HG03521 (cell line): ENCODE data around the gene TEDC2.
"Not testable (repeated sequence)": the region's sequence is repeated elsewhere in the genome, so short reads cannot be mapped to it uniquely, and the experiment has no call there.

Experiments used
- ATAC-seq: cut with Tn5 transposase; IDR thresholded peaks from one replicate; pipeline ENCODE4 v1.9.1; 2021; ENCODE audit warnings: mild to moderate bottlenecking, moderate library complexity; ENCODE audit not compliant: unreplicated experiment

TEDC2 gene, protein sequence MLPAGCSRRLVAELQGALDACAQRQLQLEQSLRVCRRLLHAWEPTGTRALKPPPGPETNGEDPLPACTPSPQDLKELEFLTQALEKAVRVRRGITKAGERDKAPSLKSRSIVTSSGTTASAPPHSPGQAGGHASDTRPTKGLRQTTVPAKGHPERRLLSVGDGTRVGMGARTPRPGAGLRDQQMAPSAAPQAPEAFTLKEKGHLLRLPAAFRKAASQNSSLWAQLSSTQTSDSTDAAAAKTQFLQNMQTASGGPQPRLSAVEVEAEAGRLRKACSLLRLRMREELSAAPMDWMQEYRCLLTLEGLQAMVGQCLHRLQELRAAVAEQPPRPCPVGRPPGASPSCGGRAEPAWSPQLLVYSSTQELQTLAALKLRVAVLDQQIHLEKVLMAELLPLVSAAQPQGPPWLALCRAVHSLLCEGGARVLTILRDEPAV

GRCh38 chr16:2459647-2460390 is at the start of gene TEDC2:
TEDC2 (plus strand) TSS chr16:2460109; CDS start chr16:2460145, 36 bp downstream.
- peak; percentile 87 for ATAC-seq

DNA sequence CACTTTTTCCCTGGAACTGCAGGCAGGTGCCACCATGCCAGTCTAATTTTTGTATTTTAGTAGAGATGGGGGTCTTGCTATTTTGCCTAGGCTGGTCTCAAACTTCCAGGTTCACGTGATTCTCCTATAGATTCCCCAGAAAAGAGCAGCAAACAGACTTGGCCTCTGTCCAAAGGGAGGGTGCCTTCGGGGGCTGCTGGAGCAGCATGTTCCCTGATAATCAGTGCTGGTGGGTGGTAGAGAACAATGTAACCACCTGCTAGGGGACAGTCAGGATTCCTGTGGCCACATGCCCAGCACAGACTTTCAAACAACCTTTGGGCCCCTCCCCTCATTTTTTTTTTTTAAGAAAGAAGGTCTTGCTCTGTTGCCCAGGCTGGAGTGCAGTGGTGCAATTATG is 44.8 kb upstream of the TEDC2 start:
- ATAC-seq: no peak

DNA sequence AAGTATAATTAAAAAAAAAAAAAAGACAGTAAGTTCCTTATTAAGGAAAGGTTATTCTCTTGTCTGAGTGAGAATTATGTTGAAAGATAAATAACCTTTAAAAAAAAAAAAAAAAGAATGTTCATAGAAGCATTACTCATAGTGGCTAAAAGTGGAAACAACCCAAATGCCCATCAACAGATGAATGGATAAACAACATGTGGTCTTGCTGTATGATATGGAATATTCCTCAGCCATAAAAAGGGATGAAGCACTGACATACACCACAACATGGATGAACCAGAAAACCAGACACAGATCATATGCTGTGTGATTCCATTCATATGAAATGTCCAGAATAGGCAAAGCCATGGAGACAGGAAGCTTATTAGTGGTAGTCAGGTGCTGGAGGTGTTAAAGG is 39.9 kb upstream of the TEDC2 start:
- ATAC-seq: no peak

DNA sequence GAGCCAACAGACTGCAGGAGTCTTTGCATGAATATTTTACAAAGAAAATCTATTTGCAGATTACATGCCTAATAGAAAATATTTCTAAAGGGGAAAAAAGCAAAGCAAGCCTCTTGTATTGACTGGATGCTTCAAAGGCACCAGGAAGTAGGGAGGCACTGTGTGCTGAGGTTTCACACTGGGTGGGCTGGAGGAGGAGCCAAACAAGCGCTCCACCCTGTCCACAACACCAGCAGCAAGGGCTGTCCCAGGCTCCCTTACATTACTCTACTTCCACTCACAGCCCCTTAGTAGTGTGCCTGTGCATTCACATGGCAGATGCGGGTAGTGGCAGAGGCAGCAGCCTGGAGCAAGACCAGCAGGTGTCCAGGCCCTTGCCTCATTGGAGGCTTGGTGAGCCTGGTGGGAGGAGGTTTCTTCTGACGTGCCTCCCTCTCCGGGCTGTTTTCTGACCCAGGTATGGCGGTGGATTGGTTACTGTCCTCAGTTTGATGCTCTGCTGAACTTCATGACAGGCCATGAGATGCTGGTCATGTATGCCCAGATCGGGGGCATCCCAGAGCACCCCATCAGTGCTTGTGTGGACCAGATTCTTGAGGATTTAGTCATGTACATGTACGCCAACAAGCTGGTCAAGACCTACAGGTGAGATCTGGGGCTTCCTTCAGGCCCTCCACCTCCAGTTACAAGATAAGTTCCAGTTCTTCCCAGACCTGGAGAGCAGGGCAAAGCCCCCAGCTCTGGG is 37.6 kb upstream of the TEDC2 start:
- no peak for ATAC-seq

DNA sequence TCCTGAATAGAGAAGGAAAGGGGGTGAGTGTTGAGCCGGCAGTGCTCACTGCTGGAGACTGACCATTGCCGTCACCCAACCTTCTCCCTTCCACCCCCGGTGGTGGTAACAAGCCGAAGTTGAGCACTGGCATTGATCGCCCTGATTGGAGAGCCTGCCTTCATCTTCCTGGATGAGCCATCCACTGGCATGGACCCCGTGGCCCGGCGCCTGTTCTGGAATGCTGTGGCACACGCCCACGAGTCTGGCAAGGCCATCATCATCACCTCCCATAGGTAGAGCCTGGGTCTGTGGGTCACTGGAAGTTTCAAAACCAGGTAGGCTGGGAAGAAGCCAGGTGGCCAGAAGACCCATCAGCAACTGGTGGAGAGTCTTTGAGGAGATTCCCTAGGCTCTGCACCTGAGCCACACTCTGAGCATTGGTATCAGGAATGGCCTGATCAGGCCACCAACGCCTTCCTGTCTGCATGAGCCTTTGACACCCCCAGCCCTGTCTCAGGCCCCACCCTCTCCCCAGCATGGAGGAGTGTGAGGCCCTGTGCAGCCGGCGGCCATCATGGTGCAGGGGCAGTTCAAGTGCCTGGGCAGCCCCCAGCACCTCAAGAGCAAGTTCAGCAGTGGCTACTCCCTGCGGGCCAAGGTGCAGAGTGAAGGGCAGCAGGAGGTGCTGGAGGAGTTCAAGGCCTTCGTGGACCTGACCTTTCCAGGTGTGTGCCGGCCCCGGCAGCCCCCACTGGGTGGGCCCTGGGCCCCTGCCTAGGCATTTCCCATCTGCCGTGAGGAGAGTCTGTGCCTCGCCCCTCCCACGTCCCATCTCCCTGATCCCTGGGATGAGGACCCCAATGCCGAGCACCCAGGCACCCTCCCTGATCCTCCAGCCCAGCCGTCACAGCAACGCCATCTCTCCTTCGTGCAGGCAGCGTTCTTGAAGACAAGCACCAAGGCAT is 35.6 kb upstream of the TEDC2 start:
- no peak for ATAC-seq

DNA sequence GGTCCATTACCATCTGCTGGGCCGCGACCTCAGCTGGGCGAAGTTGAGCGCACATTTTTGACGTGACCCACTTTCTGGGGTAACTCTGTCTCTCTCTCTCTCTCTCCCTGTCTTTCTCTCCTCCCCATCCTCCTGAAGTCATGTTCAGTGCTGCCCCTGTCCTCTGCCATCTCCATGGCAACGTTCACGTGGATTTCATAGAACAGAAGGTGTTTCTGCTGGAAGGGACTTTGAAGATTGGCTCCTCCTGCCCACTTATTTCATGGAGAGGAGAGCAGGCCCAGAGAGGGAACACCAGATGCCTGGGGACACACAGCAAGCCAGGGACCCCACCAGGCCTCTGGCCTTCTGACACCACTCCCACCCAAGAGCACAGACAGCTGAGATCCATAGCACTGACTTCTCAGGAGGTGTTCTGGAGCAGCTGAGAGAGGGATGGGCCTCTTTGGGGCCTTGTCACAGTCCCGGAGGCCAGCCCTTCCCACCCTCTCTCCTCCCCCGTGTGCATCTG is 34.8 kb upstream of the TEDC2 start:
- no peak for ATAC-seq

- ATAC-seq: no peak
These were observed 34.0 kb upstream of the TEDC2 start for GRCh38 chr16:2425825-2426430.

DNA sequence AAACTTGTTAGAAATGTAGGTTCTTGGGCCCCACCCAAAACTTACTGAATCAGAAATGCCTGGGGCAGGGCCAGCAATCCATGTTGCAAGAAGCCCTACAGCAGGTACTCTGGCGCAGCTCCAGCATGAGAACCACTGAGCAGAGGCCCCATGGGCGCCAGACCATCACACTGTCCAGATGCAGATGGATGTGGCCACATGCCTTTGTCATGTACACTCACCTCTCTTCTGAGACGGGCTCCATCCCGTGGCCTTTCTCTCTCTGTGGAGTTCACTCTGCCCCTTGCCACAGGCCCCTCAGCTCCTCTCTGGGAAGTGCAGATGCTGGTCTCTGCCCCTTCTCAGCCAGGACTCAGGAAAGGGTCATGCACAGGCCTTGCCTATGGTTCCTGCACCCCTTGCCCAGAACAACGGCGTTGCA is 33.0 kb upstream of the TEDC2 start:
- no peak for ATAC-seq

DNA sequence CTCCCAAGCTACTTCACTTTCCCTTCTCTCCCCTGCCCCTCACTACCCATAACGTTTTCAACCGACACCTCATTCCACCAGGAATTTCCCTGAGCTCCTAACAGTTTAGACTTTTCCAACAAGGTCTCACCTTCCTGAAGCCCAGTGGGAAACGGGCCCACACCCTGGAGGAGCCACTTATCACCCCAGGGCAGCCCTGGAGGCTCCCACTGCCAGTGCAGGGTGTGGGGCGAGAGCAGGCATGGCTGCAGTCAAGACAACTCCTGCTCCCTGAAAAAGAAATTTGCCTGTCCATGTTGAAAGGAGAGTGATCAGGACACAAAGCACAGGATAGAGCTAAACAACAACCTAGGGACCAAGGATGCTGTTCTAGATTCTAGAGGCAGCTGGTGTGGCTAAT is 32.4 kb upstream of the TEDC2 start:
- ATAC-seq: no peak

DNA sequence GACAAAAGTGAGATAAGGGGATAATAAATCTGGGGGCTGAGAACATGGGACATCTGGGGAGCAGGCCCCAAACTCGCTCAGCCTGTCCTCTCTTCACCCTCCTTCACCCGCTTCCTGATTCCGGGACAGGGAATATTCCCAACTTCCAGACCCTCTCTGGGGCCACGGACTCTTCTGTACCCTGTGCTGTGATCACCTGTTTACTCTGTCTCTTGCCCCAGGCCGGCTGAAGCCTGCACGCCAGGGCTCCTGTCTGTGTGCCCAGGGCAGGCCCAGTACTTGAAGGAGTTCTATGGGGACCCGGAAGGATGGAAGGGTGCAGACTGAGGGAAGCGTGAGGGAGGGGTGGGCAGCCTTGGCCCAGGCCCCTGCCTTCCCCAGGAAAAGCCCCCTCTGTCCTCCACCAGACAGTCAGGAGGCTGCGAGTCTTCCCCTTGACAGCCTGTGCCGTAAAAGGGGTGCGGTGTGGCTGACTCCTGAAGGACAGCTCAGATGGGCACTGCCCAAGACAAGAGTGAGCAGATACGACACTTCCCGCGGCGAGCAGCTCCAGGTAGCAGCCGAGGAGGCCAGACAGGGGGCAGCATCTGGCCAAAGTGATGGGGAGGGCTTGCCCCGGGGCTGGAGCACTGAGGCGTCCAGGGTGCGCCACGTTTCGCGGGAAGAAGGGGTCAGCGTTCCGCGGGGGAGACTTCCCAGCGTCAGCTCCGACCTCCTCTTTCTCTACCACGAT is 31.7 kb upstream of the TEDC2 start:
- peak; percentile 5 for ATAC-seq

DNA sequence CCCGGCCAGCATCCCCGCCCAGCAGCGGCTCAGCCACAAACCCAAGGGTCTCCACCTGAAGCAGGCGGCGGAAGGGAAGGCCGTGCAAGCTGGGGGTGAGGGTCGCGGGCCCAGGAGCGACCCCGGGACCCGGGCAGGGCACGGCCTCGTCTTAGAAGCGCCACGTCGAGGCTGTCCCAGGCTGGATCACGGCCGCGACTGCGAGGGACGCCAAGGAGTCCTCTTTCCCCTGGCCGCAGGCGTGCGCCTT is 31.2 kb upstream of the TEDC2 start:
- no peak for ATAC-seq

- ATAC-seq: peak; percentile 82
These were observed 30.7 kb upstream of the TEDC2 start, which contains the start of gene CCNF for GRCh38 chr16:2429034-2429770. CCNF (plus strand) TSS chr16:2429447; CDS start chr16:2429482, 35 bp downstream.

DNA sequence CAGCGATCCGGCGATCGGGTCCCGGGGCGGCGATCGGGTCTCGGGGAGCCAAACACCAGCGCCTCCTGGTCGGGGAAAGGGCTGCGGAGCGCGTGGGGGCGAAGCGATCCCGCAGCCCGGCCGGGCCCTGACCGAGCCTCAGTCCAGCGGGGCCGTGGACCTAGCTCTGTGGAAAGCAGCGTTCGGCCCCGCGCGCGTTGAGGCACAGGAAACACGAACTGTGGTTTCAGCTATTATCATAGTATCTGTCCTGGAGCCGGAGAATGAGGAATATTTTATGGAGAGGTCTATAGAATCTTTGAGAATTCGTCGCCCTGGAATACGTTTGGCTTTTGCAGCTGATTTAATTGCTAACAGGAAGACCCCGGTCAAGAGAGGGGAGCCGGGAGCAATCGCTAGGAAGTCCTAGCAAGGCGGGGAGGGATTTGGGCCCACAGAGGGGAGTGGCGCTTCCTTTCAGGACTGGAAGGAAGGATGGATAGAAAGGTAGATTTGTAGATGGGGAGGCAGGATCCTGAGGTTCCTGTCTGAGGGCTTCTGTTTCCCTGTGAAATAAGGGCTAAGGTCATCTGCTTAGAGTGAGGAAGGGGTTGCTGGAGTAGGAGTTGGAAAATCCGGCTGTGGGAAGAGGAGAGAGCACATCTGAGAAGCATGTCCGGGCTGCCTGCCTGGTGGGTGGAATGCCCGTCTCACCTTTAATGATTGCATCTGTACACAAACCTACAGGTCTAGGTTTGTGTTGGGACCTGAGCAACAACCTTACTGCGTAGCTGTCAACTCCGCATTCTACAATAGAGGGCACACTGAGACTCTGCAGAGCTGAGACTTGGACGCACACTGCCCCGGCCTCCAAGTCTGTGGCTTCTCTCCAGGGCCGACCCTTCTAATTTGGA is 29.9 kb upstream of the TEDC2 start:
- ATAC-seq: peak; percentile 19

DNA sequence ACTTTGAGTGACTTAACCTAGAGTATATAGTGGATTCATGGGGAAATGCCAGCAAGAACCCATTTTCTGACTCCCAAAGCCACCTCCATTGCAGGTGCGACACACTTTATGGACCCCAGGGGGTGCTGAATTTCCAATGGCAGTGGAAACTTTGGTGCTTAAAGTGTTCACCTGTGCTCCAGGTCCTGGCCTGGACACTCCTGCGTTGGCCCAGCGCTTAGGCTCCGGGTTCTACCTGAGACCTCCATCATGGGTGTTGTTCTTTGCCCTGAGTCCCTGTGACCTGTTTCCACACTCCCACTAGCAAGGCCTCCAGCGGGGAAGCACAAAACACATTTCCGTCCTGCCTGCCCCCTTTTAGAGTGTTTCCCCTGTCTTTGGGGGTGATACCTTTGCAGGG is 27.6 kb upstream of the TEDC2 start:
- no peak for ATAC-seq

DNA sequence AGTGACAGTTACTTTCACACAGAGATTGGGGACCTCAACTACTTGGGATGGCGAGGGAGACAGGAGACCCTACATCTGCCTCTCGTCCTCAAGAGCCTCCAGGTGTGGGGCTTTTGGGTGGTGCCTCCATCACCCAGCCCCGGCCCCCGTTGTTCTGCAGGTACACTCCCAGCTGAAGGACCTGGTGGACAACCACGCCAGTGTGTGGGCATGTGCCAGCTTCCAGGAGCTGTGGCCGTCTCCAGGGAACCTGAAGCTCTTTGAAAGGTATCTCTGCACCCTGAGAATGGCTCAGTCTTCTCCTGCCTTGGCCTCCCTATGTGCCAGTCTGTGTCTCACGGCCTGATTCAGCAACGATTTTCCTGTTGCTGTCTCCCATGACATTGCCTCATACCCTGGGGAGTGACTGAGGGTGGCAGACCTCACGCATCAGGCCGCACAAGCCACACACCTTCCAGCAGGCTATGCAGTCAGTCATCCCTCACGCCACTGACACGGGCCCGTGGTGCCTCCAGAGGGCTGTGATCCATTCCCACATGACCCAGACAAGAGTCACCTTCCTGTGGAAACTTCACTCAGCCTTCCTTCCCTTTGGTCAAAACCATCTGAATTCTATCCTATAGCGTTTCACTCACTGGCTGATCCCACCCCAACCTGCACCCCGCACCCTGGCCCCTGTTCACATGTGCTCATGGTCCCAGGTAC is 27.0 kb upstream of the TEDC2 start:
- no peak for ATAC-seq

DNA sequence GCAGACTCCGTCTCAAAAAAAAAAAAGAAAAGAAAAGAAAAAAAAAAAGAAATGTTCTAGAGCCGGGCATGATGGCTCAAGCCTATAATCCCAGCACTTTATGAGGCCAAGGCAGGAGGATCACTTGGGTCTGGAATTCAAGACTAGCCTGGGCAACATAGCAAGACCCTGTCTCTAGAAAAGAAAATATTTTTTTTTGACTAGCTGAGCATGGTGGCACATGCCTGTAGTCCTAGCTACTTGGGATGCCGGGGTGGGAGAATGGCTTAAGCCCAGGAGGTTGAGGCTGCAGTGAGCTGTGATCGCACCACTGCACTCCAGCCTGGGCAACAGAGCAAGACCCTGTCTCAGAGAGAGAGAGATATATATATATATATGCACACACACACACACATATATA is 24.7 kb upstream of the TEDC2 start:
- ATAC-seq: not testable (repeated sequence)

GRCh38 chr16:2436110-2436509 is 23.8 kb upstream of the TEDC2 start:
- no peak for ATAC-seq
